ENCODE results near the gene SDSL.

Gene SDSL

GRCh38 chr12:113428482-113428881 lies 6.3 kb downstream of the SDSL start:
- Histone ChIP-seq H3K9me2 (replicated peaks; ENCODE audit: control insufficient read depth, low read length) (no peaks in the 10 kb centered on the region), H3K36me3 (ENCODE audit: control insufficient read depth, low read length) (no peaks in the 10 kb centered on the region), H3K4me2 (ENCODE audit: low read length) (no peak overlapping the region), H3K79me2 (ENCODE audit: control insufficient read depth, low read length) (no peaks in the 10 kb centered on the region), H3F3A (ENCODE audit: control insufficient read depth, insufficient read depth) (no peaks in the 10 kb centered on the region), H3K27me3 (ENCODE audit: control insufficient read depth, low read length) (peaks cover 30% of the 10 kb centered on the region), H3K9me3 (ENCODE audit: control insufficient read depth, insufficient read depth, low read length) (peaks cover 3% of the 10 kb centered on the region; the same call in 1 of the 2 replicates), H3K4me1 (ENCODE audit: control insufficient read depth, low read length) (peaks cover 14% of the 10 kb centered on the region), H3K4me3 (ENCODE audit: low read length) (no peak overlapping the region), H4K20me1 (ENCODE audit: control insufficient read depth, insufficient read depth, low read depth, low read length) (no peaks in the 10 kb centered on the region), H3K27ac (ENCODE audit: low read depth, low read length) (no peak overlapping the region)
- TF ChIP-seq EZH2phosphoT487 (IDR thresholded peaks at IDR 0.05; ENCODE audit: borderline replicate concordance, low read length) (no peak), CTCF (IDR thresholded peaks at IDR 0.05; ENCODE audit: low read depth, low read length, poor library complexity, severe bottlenecking) (no peak)

- peaks cover 3% of the 10 kb centered on the region; the same call in 1 of the 2 replicates for H3K9me3 ChIP-seq (ENCODE audit: control insufficient read depth, insufficient read depth, low read length)
- H3K36me3 ChIP-seq (ENCODE audit: control insufficient read depth, low read length), result no peaks in the 10 kb centered on the region
- no peaks in the 10 kb centered on the region for H3K4me1 ChIP-seq (ENCODE audit: control insufficient read depth, low read length)
- H3K27ac ChIP-seq (ENCODE audit: low read depth, low read length), result no peak overlapping the region
- no peak overlapping the region for H3K4me2 ChIP-seq (ENCODE audit: low read length)
- no peaks in the 10 kb centered on the region for H4K20me1 ChIP-seq (ENCODE audit: control insufficient read depth, insufficient read depth, low read depth, low read length)
- no peak for TF ChIP-seq EZH2phosphoT487 (IDR thresholded peaks at IDR 0.05; ENCODE audit: borderline replicate concordance, low read length)
- no peak for TF ChIP-seq CTCF (IDR thresholded peaks at IDR 0.05; ENCODE audit: low read depth, low read length, poor library complexity, severe bottlenecking)
- no peaks in the 10 kb centered on the region for H3K9me2 ChIP-seq (replicated peaks; ENCODE audit: control insufficient read depth, low read length)
- no peaks in the 10 kb centered on the region for H3F3A ChIP-seq (ENCODE audit: control insufficient read depth, insufficient read depth)
- no peak overlapping the region for H3K4me3 ChIP-seq (ENCODE audit: low read length)
- H3K27me3 ChIP-seq (ENCODE audit: control insufficient read depth, low read length), result peaks cover 13% of the 10 kb centered on the region
- H3K79me2 ChIP-seq (ENCODE audit: control insufficient read depth, low read length), result no peaks in the 10 kb centered on the region
Measured at GRCh38 chr12:113432986-113433385, 10.8 kb downstream of the SDSL start.

- Histone ChIP-seq H3K79me2 (ENCODE audit: control insufficient read depth, low read length) (no peaks in the 10 kb centered on the region), H3K27ac (ENCODE audit: low read depth, low read length) (no peak overlapping the region), H3K9me2 (replicated peaks; ENCODE audit: control insufficient read depth, low read length) (no peaks in the 10 kb centered on the region), H4K20me1 (ENCODE audit: control insufficient read depth, insufficient read depth, low read depth, low read length) (no peaks in the 10 kb centered on the region), H3K4me1 (ENCODE audit: control insufficient read depth, low read length) (no peaks in the 10 kb centered on the region), H3K4me3 (ENCODE audit: low read length) (no peak overlapping the region), H3K4me2 (ENCODE audit: low read length) (no peak overlapping the region), H3K9me3 (ENCODE audit: control insufficient read depth, insufficient read depth, low read length) (no peaks in the 10 kb centered on the region), H3K36me3 (ENCODE audit: control insufficient read depth, low read length) (no peaks in the 10 kb centered on the region), H3K27me3 (ENCODE audit: control insufficient read depth, low read length) (peaks cover 15% of the 10 kb centered on the region), H3F3A (ENCODE audit: control insufficient read depth, insufficient read depth) (no peaks in the 10 kb centered on the region)
- TF ChIP-seq EZH2phosphoT487 (IDR thresholded peaks at IDR 0.05; ENCODE audit: borderline replicate concordance, low read length) (no peak), CTCF (IDR thresholded peaks at IDR 0.05; ENCODE audit: low read depth, low read length, poor library complexity, severe bottlenecking) (no peak)
Measured at GRCh38 chr12:113435367-113435766, 13.2 kb downstream of the SDSL start.
